DMS153 treated with DMSO at 0.1 percent for 48 hours (cell line): ENCODE measurements around the gene PRKCB.
"Not testable (repeated sequence)": the region's sequence is repeated elsewhere in the genome, so short reads cannot be mapped to it uniquely, and the experiment has no call there.

Source experiments
- DNase-seq: peaks from one replicate; lab custom pipeline; 2025; ENCODE audit not compliant: unreplicated experiment; lab: John Stamatoyannopoulos, UW

PRKCB gene

GRCh38 chr16:24119807-24120206, 284.0 kb downstream of the PRKCB start:
- DNase-seq = no peak

- DNase-seq = no peak
These were observed 287.5 kb downstream of the PRKCB start for GRCh38 chr16:24123275-24123674.

- DNase-seq = no peak
These were observed 288.5 kb downstream of the PRKCB start for GRCh38 chr16:24124291-24124690.

- DNase-seq = no peak
These were observed 289.4 kb downstream of the PRKCB start for GRCh38 chr16:24125214-24125613.

GRCh38 chr16:24129412-24129918, 293.7 kb downstream of the PRKCB start:
- DNase-seq = no peak

- no peak for DNase-seq
These were observed 294.8 kb downstream of the PRKCB start for GRCh38 chr16:24130494-24131085.

DNA sequence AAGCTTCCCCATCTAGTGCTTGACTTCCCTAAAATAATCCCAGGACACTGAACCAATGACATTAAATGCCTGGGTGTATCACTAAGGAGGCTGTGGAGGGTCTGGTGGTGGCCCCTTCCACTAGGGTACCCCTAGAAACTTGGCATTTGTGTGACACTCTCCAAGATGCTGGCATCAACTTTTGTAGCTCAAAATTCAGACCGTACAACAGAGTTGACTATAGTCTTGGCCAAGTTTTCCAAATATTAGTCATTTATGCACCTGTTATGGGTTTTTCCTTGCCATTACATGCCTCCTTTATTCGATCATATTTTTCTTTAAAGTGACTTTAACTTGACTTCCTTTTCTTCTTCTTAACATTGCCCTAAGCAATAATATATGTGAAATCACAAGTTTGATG, 295.5 kb downstream of the PRKCB start:
- DNase-seq = no peak

DNA sequence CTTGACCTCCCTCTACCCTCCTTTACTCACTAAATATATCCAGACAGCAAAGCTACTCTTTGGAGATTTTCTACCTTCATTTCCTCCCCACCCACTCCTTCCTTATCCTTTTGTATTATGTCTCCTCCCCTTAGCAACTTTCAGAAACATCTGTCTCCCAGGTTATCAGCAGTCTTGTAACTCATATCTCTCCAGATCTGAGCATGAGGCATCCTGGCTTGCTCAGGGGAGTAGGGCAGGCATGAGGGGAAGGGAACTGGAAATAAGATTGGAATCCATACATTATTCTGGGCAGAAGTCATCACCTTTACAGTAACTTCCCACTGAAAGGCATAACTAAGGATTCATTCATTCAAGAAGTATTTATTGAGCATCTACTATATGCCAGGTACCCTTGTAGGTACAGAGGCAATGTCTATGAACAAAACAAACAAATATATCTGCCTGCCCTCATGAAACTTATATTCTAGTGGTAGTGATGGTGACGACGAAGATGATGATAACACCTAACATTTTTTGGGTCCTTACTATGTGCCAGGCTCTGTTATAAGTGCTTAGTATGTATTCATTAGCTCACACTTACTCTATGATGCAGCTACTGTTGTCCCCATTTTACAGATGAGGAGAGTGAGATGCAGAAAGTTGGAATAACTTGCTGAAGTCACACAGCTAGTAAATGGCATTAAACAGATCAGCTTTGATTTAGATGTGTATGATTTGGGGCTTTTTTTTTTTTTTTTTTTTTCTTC, 296.4 kb downstream of the PRKCB start:
- DNase-seq = no peak

DNA sequence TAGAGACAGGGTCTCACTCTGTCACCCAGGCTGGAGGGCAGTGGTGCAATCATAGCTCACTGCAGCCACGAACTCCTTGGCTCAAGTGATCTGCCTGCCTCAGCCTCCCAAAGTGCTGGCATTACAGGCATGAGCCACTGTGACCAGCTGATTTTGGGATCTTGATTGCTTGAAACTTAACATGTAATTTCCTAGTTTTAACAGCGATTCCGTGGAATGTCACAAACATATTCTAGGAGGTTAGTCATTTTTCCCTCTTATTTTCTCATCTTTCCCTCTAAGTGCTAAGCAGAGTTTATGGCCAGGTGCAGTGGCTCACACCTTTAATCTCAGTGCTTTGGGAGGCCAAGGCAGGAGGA, 297.0 kb downstream of the PRKCB start:
- DNase-seq = no peak

DNA sequence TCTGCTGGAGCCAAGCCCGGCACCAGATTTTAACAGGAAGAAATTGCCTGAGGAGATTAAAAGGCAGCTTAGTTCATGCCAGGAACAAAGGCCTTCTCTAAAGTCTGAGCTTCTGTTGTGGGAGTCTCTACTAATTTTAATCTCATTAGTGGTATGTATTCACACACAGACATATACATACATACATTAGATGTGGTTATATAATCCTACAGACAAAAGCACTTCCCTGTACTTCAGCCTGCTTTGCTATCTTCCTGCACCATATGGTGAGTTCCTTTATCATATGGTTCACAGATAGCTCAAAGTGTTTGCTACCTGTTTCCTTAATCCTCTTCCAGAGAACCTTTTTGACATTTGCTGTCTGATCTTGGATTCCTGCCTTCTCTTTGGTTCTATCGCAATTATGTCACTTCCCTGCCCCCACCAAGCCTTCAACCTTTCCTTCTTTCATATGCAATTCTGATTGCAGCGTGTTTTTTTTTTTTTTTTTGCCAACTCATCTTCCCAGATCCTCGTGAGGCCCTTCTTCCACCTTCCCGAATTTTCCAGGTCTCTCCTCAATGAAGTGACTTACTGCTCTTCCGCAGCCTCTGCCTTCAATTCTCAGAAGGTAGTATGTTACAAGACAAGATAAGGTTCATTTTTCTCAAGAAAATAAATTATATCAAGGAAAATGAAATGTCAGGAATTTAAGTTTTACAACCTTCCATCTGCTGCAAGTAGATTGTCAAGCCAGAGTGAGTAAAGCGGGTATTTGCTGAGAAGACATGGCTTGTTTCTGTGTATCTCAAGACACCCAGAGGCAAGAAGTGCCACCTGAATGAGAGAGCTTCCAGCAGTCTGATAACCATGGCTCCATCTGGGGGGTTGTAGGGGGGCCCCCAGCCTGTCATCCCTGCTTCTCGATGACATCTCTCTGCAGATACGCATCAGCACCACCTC, 300.1 kb downstream of the PRKCB start:
- no peak for DNase-seq

DNA sequence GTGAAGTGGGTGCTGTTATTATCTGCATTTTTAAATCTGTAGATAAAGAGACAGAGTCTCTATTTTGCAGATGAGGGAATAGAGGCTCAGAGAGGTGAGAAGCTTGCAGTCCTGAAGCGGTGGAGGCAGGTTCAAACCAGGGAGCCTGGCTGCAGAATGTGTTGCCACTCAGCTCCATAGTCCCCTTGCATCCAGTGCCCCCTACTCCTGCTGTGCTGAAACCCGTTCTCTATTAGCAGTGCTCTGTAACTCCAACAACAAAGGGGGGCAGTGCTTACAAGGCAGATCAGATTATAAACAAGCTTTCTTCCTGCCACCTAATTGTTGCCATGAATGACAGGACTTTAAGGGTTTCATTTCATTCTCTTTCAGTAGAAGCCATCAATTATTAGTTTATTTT, 302.2 kb downstream of the PRKCB start:
- DNase-seq = no peak

DNA sequence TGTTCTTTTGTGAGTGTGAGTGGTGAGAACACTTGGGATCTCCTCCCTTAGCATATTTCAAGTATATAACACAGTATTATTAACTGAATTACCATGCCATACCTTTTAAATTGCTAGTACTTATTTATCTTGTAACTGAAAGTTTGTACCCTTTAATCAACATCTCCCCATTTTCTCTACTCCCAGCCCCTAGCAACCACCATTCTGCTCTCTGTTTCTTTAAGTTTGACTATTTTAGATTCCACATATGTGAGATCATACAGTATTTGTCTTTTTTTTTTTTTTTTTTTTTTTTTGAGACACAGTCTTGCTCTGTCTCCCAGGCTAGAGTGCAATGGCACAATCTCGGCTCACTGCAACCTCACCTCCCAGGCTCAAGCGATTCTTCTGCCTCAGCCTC, 302.8 kb downstream of the PRKCB start:
- DNase-seq = no peak

DNA sequence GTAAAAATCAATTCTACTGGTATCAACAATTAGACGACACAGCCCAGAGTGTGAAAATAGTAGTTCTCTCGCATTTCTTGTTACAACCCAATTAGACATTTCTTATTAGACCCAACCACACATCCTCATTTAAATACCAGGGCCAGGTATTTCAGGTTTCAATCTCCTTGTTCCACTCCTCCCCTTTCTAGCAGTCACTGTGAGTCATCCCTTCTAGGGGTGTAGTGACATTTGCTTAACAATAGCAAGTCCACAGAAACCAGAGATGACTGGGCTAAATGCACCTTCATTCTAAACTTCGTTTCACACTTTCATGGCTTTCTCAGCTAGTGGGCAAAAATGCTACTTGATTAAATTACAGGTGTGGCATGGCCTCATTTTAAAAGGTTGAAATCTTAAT, 303.5 kb downstream of the PRKCB start:
- no peak for DNase-seq

GRCh38 chr16:24140730-24141129, 304.9 kb downstream of the PRKCB start:
- no peak for DNase-seq

DNA sequence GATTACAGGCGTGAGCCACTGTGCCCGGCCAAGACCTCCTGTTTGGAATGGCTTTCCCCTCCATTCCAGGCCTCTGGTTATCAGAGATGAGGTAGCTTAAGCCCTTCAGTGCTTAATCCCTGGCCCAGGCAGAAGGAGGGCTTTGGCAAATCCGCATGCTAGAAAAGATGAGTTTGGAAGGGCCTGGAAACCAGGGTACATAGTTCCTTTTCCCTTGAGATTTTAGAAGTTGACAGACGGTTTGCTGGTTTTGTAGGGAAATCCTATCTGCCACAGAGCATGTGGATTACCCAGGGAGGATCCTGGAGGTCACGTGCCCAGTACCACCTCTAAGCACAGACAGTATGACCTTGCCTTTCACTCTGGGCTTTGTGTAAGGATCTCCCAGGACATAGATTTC, 305.7 kb downstream of the PRKCB start:
- no peak for DNase-seq

DNA sequence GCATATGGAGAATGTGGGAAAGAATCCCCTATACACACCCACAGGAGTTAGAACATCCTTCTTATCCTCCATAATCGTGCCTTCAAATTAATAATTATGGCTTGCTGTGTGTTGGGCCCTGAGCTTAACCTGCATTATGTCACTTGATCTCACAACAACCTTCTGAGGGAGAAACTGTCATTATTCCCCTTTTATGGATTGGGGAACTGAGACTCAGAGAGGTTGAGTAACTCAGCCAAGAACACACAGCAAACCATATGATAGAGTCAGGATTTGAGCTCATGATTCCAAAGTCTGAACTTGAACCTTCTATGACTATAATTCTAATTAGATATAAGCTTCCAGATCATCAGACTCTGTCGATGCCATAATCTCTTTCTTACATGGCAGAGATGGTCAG, 306.1 kb downstream of the PRKCB start:
- DNase-seq = no peak

- no peak for DNase-seq
These were observed 310.1 kb downstream of the PRKCB start for GRCh38 chr16:24145927-24146326.

DNA sequence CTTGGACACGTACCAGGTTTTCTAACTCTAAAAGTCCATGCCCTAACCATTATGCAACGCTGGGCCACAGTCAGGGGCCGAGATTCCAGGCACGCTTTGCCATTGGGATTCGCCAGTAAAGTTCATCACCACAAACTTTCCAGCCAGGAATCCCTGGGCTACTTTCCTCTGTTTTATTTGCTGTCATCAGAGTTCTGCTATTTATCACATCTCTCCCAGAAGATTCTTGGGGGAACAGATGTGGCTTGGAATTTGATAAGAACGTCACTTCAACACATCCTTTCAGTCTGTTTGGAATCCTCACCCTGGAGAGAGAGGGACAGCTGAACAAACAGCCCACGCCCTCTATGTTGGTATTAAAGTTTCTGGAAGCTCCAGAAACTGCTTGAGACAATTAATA, 310.7 kb downstream of the PRKCB start:
- DNase-seq = no peak

DNA sequence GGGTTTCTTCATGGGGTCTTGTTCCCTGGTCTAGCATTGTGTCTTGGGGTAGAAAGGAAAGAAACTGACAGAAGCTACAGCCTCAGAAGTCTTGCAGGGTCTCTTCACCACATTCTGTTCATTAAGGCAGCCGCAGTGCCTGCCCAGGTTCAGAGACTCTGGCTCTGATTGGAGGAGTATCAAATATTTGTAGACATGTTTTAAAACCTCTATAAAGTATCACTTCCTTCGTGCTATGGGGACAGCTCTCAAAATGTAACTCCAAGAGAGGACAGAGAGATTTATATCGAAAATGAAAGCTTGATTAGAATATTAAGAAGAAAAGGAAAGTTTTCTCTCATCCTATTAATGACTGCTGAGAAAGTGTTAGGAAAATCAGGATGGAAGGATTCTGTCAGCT, 313.3 kb downstream of the PRKCB start:
- DNase-seq = no peak

- no peak for DNase-seq
These were observed 314.5 kb downstream of the PRKCB start for GRCh38 chr16:24150282-24150681.

DNA sequence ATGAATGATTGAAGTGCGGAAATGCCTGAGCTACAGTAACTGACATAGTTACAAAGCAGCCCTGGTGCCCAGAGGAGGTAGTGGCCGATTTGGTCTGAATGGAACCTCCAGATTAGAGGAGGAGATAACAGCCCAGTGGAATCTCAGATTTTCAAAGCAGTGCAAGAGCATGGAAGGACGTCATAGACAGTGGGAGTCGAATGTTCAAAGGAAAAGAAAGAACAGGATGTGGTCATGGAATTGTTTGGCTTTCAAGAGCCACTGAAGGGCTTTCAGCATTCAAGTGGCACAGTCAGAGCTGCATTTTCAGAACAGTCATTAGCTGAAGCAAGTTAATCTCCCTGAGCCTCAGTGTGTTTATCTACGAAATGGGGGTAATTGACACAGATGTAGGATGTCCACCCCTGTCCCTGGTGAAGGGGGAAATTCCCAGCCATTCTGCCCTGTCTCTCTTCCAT, 315.7 kb downstream of the PRKCB start:
- peak; percentile 84 for DNase-seq

DNA sequence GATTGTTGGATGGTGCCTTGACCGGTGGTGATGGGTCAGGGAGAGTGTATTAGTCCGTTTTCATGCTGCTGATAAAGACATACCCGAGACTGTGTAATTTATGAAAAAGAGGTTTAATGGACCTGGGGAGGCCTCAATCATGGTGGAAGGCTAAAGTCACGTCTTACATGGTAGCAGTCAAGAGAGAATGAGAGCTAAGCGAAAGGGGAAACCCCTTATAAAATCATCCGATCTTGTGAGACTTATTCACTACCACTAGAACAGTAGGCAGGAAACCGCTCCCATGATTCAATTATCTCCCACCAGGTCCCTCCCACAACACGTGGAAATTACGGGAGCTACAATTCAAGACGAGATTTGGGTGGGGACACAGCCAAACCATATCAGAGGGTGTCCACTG, 316.3 kb downstream of the PRKCB start:
- DNase-seq = not testable (repeated sequence)
